NCI-H1436 treated with DMSO at 0.1 percent for 48 hours (cell line): ENCODE results near the gene RTL10.
"Not testable (repeated sequence)": the region's sequence is repeated elsewhere in the genome, so short reads cannot be mapped to it uniquely, and the experiment has no call there.

Source experiments
- DNase-seq: peaks from one replicate; lab custom pipeline; 2025; lab: John Stamatoyannopoulos, UW

The RTL10 gene

GRCh38 chr22:19889951-19890350 is 35.3 kb upstream of the RTL10 start:
- DNase-seq: no peak

- DNase-seq: no peak
Measured at GRCh38 chr22:19888131-19888746, 33.6 kb upstream of the RTL10 start.

DNA sequence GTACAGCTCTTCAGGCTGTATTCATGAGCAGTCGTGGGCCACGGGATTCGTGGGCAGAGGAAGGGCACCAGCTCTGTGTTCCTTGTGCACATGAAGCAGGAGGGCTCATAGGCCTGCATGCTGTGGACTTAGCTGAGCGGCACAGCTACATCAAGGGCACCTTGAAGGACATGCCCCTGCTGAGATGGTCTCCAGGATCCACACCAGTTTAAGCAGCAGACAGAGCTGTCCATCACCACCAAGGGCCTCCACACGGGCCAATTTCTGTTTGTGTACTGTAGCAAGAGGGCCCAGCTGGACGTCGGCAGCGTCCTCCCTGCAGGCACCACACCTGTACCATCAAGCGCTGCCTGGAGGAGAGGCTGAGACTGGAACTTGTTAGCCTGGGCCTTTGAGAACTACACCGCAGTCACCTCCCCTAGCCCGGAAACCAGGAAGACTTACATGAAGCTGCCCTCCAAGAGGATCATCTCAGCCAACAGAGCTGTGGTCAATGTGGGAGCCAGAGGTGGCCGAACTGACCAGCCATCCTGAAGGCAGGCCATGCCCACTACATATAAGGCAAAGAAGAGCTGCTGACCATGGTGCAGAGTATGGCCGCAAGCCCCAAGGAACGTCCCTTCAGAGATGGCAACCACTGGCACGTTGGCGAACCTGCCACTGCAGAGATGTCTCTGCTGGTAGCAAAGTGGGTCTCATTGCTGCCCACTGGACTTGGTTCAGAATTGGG is 32.7 kb upstream of the RTL10 start:
- DNase-seq: no peak

DNA sequence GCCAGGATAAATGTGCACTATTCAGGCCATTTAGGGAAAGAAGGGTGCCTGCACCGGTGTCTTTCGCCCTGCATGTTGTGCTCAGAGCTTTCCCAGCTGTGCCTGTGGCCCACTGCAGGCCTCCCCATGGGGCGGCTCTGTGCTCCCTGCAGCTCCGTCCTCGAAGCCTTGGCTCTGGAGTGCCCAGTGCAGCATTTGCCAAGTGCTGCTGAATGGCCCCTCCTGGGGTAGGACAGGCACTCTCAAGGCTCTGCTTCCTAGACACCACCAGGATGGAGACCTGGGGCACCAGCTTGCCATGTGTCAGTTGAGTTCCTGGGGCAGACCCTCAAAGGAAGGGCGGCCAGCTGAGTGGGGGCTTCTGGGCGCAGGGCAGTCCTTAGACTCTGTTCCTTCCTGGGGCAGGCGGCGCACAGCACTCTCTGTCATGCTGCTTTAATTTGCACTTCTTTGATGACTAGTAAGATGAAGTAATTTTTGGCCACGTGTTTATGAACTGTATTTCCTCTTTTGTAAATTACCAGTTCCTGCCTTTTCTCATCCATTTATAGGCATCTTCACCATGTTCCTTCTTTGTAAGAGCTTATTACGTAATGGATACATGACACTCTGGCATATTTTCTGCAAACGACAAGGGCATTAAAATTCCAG is 32.1 kb upstream of the RTL10 start:
- DNase-seq: no peak

GRCh38 chr22:19885841-19886592 is 31.3 kb upstream of the RTL10 start:
- no peak for DNase-seq

- DNase-seq: no peak
Measured at GRCh38 chr22:19884954-19885751, 30.5 kb upstream of the RTL10 start.

- no peak for DNase-seq
Measured at GRCh38 chr22:19884161-19884953, 29.7 kb upstream of the RTL10 start.

DNA sequence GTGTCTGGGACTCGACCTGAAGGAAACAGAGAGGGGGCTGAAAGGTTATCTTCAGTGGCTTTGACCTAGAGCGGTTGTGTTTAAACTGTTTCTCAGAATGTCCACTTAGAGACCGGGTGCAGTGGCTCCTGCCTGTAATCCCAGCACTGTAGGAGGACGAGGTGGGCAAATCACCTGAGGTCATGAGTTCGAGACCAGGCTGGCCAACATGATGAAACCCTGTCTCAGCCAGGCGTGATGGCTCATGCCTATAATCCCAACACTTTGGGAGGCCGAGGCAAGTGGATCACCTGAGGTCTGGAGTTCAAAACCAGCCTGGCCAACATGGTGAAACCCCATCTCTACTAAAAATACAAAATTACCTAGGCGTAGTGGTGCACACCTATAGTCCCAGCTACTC is 28.8 kb upstream of the RTL10 start:
- DNase-seq: not testable (repeated sequence)

DNA sequence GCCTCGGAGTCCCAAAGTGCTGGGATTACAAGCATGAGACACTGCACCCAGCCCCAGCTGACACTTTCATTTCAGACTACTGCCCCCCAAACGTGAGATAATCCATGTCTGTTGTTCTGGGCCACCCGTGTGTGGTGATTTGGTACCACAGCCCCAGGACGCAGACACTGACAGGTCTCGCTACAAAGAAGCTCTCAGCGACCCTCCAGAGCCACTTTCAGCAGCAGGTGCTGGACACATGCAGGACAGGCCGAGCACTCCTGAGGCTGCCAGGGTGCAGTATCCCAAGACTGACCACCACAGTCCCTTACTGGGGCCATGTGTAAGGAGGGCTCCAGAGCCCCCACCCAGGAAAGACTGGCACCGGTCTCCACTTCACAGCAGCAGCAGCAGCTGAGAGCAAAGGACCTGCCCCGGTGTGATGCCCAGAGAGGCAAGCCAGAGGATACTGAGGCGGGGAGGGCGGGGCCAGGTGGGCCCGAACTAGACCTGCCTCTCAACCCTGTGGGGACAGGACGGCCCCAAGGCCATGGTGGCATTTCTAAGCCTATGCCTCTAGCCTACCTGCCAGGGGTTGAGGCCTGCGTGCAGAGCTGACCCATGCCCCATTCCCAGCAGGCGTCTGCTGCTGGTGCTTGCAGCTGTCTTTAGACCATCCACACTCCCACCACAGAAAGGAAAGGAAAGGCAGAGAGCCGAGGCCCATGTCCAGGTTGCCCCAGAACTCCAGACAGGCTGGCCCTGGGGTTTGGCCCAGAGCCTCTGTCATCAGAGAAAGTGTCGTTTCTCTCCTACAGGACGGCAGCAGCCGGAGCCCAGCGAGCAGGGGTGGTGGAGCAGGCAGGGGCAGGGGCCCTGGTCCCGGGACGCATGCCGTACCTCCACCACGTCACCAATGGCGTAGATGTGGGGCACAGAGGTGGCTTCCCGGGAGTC is 28.0 kb upstream of the RTL10 start:
- DNase-seq: no peak

- DNase-seq: no peak
Measured at GRCh38 chr22:19880786-19881569, 26.3 kb upstream of the RTL10 start.

DNA sequence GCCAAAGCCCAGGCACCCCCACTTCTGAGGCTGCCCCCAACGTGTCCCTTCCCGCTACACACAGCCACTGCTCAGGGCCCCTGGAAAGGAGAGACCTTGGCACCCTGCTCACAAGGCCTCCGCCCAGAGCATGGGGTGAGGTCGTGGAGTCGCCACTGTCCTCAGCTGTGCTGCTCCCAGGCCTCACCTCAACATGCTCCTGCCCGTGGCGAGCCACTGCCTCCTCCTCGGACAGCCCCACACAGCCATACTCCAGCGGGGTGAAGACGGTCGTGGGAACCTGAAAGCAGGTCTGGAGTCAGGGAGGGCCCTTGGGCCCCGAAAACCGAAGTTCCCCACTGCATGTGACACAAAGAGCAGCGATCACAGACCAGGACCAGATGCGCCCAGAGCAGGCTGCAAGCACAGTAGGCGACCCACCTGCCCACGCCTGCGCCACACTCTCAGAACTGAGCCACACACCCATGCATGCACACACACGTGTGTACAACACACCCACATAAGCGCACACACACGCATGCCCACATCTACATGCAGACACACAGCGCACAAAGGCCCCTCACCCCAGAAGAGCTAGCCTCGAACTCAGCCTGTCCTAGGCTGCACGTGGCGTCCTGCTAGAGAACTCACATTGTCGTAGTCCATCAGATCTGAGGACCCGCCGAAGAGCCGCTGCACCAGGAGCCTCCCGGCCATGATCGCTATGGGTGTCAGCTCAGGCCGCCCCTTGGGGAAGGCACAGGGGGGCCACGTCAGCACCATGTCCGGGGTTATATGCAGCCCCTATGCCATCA is 25.5 kb upstream of the RTL10 start:
- DNase-seq: no peak

GRCh38 chr22:19879643-19879991 is 24.9 kb upstream of the RTL10 start:
- no peak for DNase-seq

GRCh38 chr22:19879246-19879570 is 24.5 kb upstream of the RTL10 start:
- DNase-seq: no peak

DNA sequence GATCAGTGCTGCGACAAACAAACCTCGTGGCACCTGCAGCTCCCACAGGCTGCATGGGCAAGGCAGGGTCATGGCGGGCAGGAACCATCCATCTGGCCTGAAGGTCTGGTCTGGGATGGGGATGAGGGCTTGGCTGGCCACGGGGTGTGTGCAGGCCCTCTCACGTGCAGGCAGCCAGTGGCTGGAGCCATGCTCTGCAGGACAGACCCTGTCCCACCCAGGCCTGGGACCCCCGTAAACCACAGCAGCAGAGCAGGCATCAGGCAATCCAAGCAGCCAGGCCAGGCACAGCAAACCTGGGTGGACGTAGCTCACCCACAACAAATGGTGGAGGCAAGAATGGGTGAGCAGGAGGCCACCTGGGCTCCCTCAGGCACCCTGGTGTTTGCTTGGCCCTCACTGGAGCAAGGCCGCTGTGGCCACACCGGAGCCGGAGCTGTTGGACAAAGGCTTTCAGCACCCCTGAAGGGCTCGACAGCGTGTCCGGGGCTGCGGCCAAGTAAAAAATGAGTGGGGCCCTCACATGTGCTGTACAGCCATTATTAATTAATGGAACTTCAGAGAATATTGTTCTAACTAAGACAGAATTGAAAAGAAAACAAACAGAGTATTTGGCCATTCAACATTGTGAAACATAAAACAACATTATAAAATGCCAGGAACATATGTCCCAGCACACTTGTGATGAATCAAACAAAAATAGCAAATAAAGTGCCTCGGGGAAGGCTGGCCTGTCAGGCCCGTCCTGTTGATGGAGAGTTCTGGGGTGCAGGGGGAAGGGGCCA is 24.0 kb upstream of the RTL10 start:
- DNase-seq: no peak

DNA sequence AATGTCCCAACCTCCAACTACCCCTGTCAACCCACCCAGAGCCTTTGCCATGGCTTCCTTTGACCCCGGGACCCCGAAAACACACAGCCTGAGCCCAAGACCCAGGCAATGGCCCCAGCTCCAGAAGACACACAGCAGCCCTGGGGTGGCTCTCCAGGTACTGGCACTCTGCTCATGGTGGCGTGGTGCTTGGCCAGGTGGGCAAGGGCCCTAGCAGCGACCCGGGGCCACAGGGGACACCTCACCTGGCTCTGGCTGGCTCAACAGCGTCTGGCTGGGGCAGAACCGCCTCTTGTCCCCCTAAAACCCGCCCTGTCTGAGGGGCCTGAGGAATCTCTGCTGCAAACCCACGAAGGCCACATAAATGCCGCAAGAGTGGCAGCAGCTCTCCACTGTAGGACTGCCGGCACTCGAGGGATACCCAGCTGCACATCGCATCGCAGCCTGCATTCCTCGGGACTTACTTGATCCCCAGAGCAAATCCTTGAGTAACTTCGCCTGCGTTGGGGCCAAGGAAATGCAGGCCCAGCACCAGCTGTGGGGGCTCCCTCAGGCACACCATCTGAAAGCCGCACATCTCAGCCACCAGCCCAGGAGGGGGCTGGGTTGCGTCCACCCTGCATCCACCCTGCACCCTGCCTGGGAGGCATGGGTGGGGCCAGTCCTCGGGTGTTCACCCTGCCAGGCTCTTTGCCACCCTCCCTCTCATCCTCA is 23.1 kb upstream of the RTL10 start:
- no peak for DNase-seq

DNA sequence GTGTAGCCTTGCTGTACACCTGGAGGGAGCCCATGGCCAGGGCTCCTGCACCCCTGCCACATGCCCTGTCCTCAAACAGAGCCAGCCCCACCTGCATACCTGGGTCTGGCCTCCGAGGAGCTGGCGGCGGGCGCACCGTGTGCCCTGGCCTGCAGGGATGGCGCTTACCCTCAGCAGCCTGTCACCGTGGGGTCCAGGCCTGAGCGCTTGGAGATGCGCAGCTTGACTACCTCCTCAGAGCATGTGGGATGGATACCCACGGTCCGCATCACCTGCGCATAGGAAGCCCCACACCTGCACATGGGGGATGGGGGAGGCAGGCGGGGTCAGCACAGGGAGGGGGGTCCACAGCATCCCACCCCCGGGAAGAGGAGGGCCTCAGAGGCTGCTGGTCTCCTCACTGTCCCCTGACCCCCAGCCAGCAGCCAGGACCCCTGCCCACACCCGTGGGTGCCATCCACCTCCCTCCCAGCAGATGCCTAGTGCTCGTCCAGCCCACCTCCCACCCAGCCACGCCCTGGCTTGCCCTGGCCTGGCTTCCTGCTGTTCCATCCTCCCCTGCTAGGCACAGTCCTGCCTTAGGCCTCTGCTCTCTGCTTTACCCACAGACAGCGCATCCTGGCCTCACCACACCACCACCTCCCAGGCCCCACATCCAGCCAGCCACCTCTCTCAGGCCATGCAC is 22.4 kb upstream of the RTL10 start:
- no peak for DNase-seq
